ENCODE measurements around the gene ADRA1B.

DNA sequence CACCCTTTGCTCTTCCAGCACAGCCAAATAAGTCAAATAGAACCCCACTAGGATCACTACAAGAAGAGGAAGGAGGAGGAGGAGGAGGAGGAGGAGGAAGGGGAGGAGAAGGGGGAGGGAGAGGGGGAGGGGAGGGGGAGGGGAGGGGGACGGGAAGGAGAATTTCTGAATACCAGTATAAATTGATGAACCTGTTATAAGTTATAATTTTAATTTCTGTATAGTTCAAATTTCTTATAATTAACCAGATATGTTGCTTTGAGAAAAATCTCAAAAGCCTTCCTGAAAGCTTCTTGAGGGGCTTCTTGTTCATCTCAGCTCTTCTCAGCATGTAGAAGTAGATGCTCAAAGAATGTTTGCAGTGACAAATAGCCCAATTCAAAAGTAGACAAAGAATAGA is 15.0 kb upstream of the ADRA1B start:
- no peak for TF ChIP-seq POLR2A (IDR thresholded peaks at IDR 0.05)
- TF ChIP-seq, protein P1, sequence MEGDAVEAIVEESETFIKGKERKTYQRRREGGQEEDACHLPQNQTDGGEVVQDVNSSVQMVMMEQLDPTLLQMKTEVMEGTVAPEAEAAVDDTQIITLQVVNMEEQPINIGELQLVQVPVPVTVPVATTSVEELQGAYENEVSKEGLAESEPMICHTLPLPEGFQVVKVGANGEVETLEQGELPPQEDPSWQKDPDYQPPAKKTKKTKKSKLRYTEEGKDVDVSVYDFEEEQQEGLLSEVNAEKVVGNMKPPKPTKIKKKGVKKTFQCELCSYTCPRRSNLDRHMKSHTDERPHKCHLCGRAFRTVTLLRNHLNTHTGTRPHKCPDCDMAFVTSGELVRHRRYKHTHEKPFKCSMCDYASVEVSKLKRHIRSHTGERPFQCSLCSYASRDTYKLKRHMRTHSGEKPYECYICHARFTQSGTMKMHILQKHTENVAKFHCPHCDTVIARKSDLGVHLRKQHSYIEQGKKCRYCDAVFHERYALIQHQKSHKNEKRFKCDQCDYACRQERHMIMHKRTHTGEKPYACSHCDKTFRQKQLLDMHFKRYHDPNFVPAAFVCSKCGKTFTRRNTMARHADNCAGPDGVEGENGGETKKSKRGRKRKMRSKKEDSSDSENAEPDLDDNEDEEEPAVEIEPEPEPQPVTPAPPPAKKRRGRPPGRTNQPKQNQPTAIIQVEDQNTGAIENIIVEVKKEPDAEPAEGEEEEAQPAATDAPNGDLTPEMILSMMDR (IDR thresholded peaks at IDR 0.05): no peak

Measured in lower leg skin (tissue), 3 donors.